HPDE6-E6E7 (cell line): ENCODE data around the gene FANCE.
"Not testable (repeated sequence)": the region's sequence is repeated elsewhere in the genome, so short reads cannot be mapped to it uniquely, and the experiment has no call there.

Experiments used
- DNase-seq: peaks from one replicate; pipeline ENCODE4 v3.0.0; 2011; ENCODE audit warnings: missing footprints; ENCODE audit errors: extremely low spot score

Gene FANCE

GRCh38 chr6:35496841-35497570 is 44.9 kb downstream of the FANCE start, which contains the start of gene TEAD3:
Gene TEAD3 (minus strand): TSS chr6:35497079.
- DNase-seq, result peak; percentile 83

- DNase-seq, result no peak
Observed at GRCh38 chr6:35497571-35498421, 45.7 kb downstream of the FANCE start.

DNA sequence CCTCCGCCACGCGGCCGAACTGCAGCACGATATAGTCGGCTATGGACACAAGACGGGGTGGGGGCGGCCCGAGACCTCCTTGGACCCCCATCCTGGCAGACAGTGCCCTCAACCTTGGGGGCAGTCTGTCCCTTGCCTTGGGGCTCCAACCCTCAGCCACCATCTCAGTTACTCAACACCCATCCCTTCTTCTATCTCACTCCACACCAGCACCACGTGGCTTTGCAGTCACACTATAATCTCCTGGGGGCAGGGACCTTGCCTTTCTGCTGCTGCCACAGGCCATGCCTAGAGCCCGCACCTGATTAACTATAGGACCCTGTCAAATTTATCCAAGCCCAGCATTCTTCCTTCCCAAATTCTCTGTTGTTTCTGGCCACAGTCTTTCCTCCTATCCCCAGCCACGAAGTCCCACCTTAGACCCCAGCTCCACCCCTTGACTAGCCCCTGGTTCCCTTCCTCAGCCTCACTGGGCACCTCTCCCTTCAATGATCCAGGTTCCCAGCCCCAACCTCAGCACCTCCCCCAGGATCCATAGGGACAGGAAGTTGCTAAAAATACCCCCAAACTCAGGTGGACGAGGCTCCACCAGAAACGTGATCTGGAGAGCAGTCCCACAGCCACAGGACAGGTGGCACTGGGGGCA is 46.4 kb downstream of the FANCE start:
- no peak for DNase-seq

DNA sequence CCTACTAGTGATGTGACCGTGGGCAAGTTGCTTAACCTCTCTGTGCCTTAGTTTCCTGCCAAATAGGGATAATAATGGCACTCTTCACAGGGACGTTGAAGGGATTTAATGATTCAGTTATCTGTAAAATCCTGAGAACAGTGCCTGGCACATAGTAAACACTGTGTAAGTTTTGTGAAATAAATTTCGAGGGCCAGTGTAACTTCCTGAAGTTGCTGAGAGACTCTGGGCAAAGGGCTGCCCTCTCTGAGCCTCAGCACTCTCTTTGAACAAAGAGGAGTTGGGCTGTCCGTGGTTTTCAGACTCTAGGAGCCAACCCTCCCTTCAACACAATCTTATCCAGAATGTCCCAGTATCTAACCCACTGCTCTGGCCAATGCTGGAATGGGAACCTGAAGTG is 47.2 kb downstream of the FANCE start:
- no peak for DNase-seq

- no peak for DNase-seq
Observed at GRCh38 chr6:35500782-35501181, 48.6 kb downstream of the FANCE start.

DNA sequence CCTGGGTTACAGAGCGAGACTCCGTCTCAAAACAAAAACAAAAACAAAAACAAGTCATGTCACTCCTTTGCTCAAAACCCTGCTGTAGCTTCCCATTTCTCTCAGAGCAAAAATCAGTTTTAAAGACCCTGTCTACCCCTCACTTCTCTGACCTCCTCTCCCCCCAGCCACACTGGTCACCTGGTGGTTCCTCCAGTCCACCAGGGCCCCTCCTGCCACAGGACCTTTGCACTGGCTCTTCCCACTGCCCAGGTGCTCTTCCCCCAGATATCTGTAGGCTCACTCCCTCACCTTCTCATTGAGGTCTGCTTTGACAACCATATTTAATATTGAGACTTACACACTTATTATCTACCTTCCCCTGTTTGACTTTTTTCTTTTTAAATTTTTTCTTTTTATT is 49.6 kb downstream of the FANCE start:
- DNase-seq, result no peak

DNA sequence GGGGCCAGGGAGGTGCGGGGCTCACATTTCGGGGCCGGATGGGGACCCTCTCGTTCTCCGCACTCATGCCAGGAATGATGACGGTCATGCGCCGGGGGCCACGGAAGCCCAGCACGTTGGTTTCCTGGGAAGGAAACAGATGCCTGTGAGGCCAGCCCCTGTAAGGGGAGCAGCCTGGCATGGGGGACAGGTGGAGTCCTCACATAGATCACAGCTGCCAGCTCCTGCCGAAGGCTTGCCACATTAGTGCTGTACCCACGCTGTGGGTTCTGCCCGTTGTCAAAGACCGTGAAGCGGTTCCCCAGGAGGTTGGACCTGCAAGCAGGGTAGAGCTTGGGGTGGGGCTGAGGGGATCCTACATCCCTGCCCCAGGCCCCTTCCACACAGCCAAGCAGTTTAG is 51.4 kb downstream of the FANCE start:
- DNase-seq, result no peak

- DNase-seq, result no peak
Observed at GRCh38 chr6:35505999-35506412, 53.9 kb downstream of the FANCE start.

- DNase-seq, result no peak
Observed at GRCh38 chr6:35506536-35506935, 54.4 kb downstream of the FANCE start.

GRCh38 chr6:35507221-35507620 is 55.1 kb downstream of the FANCE start:
- DNase-seq, result no peak

DNA sequence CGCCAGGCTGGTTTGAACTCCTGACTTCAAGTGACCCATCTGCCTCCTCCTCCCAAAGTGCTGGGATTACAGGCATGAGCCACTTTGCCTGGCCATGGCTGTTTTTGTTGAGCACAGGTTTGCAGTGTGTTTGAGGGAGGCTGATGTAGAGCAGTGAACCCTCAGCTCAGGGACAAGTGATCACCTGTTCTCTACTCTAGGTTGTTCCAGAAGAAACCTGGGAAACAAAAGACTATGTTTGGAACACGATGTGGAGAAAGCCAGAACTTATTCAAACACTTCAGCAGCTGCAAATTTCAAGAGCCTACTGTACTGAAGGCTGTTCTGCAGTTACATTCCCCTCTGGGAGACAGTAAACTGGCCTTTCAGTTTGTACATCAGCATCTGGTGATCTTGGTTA is 55.9 kb downstream of the FANCE start:
- DNase-seq, result no peak

- no peak for DNase-seq
Observed at GRCh38 chr6:35508542-35508941, 56.4 kb downstream of the FANCE start.

DNA sequence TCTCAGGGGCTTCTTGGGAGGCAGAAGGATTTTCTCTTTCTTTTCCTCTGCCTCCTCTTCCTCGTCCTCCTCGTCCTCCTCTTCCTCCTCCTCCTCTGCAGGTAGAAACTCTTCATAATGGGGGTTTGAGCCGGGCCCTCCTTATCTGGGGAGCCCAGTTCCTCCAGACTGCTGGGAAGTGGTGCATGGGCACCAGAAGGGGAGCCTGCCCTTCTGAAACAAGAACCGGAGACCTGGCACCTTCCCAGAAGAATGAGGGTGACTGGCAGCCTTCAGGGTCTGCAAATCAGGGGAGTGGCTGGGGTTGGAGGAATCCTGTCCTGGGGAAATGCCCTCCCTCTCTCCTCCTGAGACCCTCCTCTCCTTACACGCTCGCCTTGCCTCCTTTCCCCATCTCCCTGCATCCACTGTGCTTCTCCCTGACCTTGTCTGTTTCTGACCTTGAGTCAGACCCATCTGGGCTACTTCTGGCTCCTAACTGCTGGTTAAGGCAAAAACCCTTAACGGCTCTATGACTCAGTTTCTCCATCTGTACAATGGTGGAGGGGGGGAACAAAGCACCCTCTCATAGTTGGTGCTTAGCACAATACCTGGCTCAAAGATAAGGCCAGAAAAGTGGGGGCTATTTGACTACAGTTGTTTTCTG is 58.9 kb downstream of the FANCE start:
- DNase-seq, result no peak

GRCh38 chr6:35511562-35511941 is 59.4 kb downstream of the FANCE start:
- DNase-seq, result no peak

GRCh38 chr6:35512006-35512405 is 59.9 kb downstream of the FANCE start:
- DNase-seq, result no peak

- DNase-seq, result no peak
Observed at GRCh38 chr6:35512740-35513139, 60.6 kb downstream of the FANCE start, which contains the start of gene TULP1. Gene TULP1 (minus strand): TSS chr6:35512896. CDS start chr6:35512858, 38 bp downstream.

DNA sequence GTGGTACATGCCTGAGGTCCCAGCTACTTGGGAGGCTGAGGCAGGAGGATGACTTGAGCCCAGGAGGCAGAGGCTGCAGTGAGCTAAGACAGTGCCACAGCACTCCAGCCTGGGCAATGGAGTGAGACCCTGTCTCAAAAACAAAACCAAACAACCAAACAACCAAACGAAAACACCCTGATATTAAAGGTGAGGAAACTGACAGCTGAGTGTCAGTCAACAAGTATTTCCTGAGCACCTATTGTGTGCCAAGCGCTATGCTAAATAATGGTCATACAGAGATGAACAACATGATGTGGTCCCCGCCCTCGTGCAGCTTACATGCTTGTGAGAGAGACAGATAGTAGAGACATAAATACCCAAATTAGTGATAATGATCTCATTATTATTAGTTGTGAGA is 62.4 kb downstream of the FANCE start:
- DNase-seq, result no peak

- DNase-seq, result not testable (repeated sequence)
Observed at GRCh38 chr6:35515939-35516338, 63.8 kb downstream of the FANCE start.
